Ishikawa (cell line): ENCODE measurements around the gene MRPL45.

ENCODE experiments used
- CEBPB ChIP-seq: IDR thresholded peaks from 2 replicates; pipeline ENCODE4 v1.6.1; 2012
- CREB1 ChIP-seq: IDR thresholded peaks from 2 replicates; pipeline ENCODE4 v1.6.1; 2012; ENCODE audit warnings: low read depth
- FOXM1 ChIP-seq: IDR thresholded peaks from 2 replicates; pipeline ENCODE4 v1.6.1; 2012; ENCODE audit warnings: low read depth, borderline replicate concordance
- MAX ChIP-seq: IDR thresholded peaks from 2 replicates; pipeline ENCODE4 v1.6.1; 2012
- NFIC ChIP-seq: IDR thresholded peaks from 2 replicates; pipeline ENCODE4 v1.6.1; 2012
- TAF1 ChIP-seq: IDR thresholded peaks from 2 replicates; pipeline ENCODE4 v1.6.1; 2012; ENCODE audit warnings: low read depth, mild to moderate bottlenecking
- ZBTB7A ChIP-seq: IDR thresholded peaks from 2 replicates; pipeline ENCODE4 v1.6.1; 2012; ENCODE audit warnings: low read depth
- TF ChIP-seq, protein P1 (sequence below): IDR thresholded peaks from 2 replicates; pipeline ENCODE4 v1.6.1; 2012

DNA sequence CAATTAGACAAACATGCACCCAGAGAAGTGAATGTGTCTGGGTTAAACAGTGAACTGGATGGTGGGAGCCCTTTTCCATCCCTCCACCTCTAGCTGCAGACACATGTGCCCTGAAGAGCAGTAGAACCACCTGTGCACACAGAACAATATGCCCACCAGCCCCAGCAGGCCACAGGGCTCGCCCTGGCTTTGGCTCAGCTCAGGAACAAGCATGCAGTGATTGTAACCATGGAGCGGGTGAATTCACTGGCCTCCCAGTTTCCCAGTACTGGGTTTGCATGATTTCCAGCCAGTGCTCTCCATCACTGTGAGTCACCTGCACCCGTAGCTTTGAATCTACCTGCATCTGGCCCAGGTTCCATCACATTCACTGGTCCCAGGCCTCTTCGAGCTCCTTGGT lies 41.6 kb downstream of the MRPL45 start:
- TF ChIP-seq NFIC, result no peak
- no peak for TF ChIP-seq ZBTB7A
- no peak for TF ChIP-seq CEBPB
- TF ChIP-seq, protein P1, sequence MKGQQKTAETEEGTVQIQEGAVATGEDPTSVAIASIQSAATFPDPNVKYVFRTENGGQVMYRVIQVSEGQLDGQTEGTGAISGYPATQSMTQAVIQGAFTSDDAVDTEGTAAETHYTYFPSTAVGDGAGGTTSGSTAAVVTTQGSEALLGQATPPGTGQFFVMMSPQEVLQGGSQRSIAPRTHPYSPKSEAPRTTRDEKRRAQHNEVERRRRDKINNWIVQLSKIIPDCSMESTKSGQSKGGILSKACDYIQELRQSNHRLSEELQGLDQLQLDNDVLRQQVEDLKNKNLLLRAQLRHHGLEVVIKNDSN, result no peak
- no peak for TF ChIP-seq CREB1
- no peak for TF ChIP-seq FOXM1
- TF ChIP-seq MAX, result no peak
- no peak for TF ChIP-seq TAF1
